Epithelial cell of esophagus (primary cell): Measurements from ENCODE around the gene DGKI.

Experiments
- DNase-seq: peaks from one replicate; pipeline ENCODE4 v3.0.0; 2010; ENCODE audit warnings: low read depth
- H3K4me3 ChIP-seq: 2 replicates; pipeline ENCODE4 v1.5.1; 2011; ENCODE audit warnings: mild to moderate bottlenecking, low read length, control low read depth
- CTCF ChIP-seq: IDR thresholded peaks from 2 replicates; pipeline ENCODE4 v1.5.1; 2011; ENCODE audit warnings: low read depth, mild to moderate bottlenecking, low read length, control low read depth, inconsistent platforms; ENCODE audit not compliant: insufficient read depth; ENCODE audit errors: missing control alignments

Gene DGKI

GRCh38 chr7:137846827-137847567 lies at the start of gene DGKI:
Gene DGKI, minus strand, starts transcription at chr7:137846974.
- no peak within 1 kb of the TSS for H3K4me3 ChIP-seq
- TF ChIP-seq CTCF, result no peak
- no peak for DNase-seq

- TF ChIP-seq CTCF, result no peak
- no peak for DNase-seq
- no peak overlapping the region for H3K4me3 ChIP-seq
Observed at GRCh38 chr7:137895301-137896221, 48.8 kb upstream of the DGKI start.

GRCh38 chr7:137893143-137893742 lies 46.5 kb upstream of the DGKI start:
- DNase-seq, result no peak
- no peak for TF ChIP-seq CTCF
- H3K4me3 ChIP-seq, result no peak overlapping the region

- no peak for TF ChIP-seq CTCF
- DNase-seq, result no peak
- no peak overlapping the region for H3K4me3 ChIP-seq
Observed at GRCh38 chr7:137891016-137891655, 44.4 kb upstream of the DGKI start.

- H3K4me3 ChIP-seq, result no peak overlapping the region
- no peak for TF ChIP-seq CTCF
- DNase-seq, result no peak
Observed at GRCh38 chr7:137890449-137890921, 43.7 kb upstream of the DGKI start.

GRCh38 chr7:137888241-137888640 lies 41.5 kb upstream of the DGKI start:
- TF ChIP-seq CTCF, result no peak
- DNase-seq, result no peak
- H3K4me3 ChIP-seq, result no peak overlapping the region
